GM21447 (cell line): ENCODE results near the gene MAGI2.
"Not testable (repeated sequence)": the region's sequence is repeated elsewhere in the genome, so short reads cannot be mapped to it uniquely, and the experiment has no call there.

Experiments
- ATAC-seq: cut with Tn5 transposase; IDR thresholded peaks from one replicate; pipeline ENCODE4 v1.9.1; 2021; ENCODE audit not compliant: unreplicated experiment

Gene MAGI2

GRCh38 chr7:78261739-78262138 lies 1191.7 kb downstream of the MAGI2 start:
- ATAC-seq = no peak

DNA sequence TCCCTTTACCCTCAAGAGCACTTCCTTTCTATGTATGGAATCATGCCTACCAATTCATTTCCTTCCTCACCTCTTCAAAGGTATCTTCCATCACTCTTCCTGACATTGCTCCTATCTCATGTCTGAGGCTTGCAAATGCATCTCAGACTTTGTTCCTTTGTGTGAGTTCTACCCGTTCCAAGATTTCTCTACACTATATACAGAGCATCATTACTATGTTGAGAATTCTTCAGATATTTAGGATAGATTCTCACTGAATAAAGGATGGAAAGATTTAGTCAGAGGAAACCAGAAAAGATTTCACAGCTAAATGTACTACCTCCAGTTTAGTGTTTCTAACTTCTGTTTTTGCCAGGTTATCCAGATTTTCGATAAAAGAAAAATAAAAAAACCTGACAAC lies 1192.2 kb downstream of the MAGI2 start:
- ATAC-seq = no peak

GRCh38 chr7:78260826-78261225 lies 1192.6 kb downstream of the MAGI2 start:
- no peak for ATAC-seq

- no peak for ATAC-seq
Measured at GRCh38 chr7:78254726-78255055, 1198.8 kb downstream of the MAGI2 start.

GRCh38 chr7:78253850-78254725 lies 1199.4 kb downstream of the MAGI2 start:
- ATAC-seq = no peak

GRCh38 chr7:78248867-78249266 lies 1204.6 kb downstream of the MAGI2 start:
- ATAC-seq = no peak

DNA sequence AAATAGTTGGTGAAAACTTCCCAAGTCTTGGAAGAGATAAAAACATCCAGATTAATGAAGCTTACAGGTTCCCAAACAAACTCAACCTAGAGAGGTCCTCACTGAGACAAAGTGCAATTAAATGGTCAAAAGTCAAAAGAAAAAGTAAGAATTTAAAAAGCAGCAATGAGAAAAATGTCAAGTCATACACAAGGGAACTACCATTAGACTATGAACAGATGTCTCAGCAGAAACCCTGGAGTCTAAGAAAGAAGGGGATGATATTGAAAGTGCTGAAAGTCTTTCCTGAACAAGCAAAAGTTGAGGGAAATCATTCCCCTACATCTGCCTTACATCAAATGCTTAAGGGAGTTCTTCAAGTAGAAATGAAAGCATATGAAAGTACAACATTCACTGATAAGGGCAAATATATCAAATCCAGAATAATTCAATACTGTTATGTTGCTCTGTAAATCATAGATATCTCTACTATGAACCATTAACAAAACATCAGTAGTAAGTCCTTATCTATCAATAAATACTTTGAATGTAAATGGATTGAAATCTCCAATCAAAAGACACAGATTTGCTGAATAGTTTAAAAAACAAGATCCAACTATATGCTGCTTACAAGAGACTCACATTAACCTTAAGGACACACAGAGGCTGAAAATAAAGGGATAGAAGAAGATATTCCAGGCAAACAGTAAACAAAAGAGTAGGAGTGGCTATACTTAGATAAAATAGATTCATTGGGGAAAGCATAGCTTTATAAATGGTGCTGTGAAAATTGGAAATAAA lies 1205.4 kb downstream of the MAGI2 start:
- no peak for ATAC-seq

DNA sequence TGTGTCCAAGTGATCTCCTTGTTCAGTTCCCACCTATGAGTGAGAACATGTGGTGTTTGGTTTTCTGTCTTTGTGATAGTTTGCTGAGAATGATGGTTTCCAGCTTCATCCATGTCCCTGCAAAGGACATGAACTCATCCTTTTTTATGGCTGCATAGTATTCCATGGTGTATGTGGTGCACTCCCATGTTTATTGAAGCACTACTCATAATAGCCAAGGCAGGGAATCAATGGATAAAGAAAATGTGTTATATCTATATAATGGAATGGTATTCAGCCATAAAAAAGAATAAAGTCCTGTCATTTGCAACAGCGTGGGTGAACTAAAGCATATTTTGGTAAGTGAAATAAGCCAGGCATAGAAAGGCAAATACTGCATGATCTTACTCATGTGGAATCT lies 1213.3 kb downstream of the MAGI2 start:
- not testable (repeated sequence) for ATAC-seq

GRCh38 chr7:78234634-78235033 lies 1218.8 kb downstream of the MAGI2 start:
- no peak for ATAC-seq

DNA sequence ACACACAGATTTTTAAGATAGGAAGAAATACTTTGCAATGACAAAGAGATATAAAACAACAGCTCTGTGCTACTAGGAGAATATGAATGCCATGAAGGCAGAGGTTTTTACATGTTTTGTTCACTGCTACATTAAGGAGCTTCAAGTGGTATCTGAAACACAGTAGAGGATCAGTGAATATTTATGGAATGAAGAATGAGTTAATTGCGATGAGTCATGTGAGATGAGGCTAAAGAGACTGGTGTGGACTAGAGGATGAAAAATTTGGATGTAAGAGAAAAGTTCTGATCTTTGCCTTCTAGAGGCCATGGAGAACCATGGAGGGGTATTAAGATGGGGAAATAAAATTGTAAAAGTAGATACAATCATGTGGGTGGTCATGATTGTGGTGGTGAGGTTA lies 1220.7 kb downstream of the MAGI2 start:
- ATAC-seq = no peak

DNA sequence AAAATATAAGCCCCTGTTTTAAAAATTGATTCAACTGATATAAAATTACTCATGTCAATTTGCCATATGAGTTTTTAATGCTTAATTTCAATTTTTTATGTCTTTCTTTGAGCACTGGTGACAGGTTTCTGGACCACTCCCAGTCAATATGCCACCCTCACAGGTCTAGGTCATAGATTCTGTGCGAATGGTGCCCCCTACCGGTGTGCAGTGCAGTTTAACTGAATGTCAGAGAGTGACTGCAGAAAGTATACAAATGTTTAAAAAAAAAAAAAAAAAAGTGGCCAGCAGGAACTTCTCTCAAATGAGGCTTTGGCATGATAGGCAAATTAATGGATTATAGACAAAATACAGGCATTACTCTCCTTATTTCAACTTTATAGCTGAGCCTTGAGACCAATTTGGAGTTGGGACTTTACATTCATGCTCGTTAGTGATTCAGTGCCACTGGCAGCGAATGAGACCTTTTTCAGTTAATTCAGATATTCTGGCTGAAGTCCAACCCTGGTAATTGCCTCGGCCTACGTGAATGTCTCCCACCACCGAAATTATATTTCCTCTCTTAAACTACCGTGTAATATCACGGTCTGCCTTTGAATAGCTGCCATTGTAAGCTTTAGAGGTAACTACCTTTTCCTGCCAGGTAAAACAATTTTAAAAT lies 1227.3 kb downstream of the MAGI2 start:
- ATAC-seq = no peak

- no peak for ATAC-seq
Measured at GRCh38 chr7:78225534-78225933, 1227.9 kb downstream of the MAGI2 start.

GRCh38 chr7:78224923-78225322 lies 1228.5 kb downstream of the MAGI2 start:
- ATAC-seq = no peak

DNA sequence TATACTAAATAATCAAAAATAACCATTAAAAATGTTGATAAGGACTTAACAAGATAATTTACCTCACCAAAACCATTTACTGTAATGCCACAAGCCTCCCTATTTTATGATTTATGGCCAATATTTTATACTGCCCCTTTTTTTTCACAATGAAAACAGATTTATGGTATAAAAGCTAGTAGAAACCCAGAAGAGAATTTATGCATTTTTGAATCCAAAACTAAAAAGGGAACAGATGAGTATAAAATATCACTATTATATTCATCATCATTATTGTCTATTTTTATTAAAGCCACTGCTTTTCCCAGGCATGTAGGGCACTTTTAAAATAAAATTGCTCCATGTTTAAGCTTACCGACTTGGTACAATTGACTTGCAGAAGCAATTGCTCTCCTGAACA lies 1229.9 kb downstream of the MAGI2 start:
- ATAC-seq = no peak

DNA sequence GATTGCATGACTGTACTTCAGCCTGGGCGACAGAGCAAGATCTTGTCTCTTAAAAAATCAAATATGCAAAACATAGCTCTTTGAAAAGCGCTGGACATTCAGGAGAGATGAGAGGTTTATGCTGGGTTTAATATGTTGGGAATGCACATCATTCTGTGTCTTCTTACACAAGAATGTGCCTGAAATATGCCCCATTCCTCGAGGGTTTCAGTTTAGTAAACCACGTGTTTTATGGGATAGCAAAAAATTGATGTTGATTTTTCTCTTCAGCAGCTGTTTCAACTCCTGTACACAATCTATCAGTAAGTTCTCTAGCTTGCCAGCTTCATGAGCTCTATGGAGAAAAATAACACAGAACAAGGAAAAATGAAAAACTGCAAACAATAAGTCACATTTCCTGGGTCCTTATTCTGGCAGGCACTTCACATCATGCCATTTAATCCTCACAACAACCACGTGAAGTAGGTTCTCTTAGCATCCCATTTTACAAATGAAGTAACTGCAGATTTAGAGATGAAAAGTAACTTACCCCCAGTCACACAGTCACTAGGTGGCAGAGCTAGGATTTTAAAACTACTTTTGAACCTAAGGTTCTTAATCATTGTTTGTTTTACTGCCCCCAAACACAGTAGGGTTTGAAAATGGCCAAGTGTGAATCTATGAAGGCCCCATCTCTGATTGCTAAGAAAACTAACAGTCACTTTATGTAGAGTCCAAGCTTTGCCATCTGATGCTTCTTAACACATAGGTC lies 1231.3 kb downstream of the MAGI2 start:
- no peak for ATAC-seq

GRCh38 chr7:78220754-78221153 lies 1232.7 kb downstream of the MAGI2 start:
- no peak for ATAC-seq

- ATAC-seq = no peak
Measured at GRCh38 chr7:78218876-78219275, 1234.6 kb downstream of the MAGI2 start.

DNA sequence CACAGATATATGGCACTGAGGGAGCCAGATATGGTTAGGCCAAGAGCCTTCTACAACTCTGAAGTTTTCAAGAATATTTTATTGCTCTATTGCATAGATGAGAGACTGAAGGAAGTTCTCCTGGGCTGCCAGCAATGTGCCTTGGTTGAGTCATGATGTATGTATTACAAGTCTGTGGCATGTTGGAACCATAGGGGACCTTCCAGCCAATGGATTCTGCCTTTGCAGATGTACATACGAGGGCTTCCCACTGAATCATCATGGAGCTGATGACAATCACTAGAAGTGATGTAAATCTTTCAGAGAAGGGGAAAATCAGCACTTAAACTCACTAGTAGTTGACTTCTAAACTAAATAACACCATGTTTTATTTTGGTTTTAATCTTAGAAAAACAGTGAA lies 1235.4 kb downstream of the MAGI2 start:
- ATAC-seq = no peak

DNA sequence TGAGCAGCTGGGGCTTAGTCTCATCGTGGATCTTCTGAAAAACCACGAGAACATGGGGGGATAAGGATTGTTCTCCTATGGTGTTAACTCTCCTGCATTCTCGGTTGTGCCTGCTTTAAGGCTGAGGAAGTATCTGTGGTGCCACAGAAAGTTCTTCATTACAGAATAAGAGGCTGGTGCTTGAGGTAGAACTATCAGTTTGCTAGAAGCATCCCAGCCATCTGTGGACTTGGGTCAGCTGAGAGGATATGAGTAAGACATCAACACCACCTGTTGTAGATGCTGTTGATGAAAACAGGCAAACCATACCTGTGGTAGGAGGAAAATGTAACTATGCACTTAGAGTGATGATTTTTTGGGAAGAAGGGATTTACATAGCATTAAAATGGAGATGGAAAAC lies 1238.3 kb downstream of the MAGI2 start:
- no peak for ATAC-seq

DNA sequence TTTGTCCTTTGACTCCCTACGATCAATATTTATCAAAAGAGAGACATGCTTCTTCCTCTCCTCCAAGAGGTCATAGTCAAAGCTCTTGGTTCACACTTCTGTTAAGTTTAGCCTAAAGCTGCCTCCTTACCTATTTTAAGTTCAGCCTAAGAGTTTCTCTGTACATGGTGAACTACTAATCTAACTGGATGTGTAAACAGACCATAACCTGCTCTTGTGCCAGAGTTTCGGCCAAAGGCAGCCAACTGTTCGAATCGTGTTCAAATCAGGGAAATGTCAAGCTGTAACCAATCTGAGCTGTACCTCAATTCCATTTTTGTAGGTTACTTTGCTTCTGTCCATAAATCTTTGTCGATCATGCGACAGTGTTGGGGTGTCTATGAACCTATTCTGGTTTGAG lies 1240.1 kb downstream of the MAGI2 start:
- ATAC-seq = no peak

DNA sequence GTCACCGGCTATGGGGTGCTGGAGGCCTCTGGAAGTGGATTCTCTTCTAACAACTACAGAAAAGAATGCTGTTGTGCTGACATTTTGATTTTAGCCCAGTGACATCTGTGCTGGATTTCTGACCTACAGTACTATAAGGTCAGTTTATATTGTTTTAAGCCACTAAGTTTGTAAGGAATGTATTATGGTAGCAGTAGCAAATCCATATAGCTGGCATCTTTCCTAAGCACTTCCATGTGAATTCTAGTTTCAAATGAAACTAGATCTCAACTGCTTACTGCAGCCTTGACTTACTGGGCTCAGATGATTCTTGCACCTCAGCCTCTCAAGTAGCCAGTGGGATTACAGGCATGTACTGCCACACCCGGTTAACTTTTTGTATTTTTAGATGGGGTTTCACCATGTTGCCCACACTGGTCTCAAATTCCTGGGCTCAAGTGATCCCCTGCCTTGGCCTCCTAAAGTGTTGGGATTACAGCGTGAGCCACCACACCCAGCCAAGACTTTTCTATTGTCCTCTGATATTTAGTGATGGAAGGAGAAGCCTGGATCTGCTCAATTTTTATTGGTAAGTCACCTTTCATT lies 1240.9 kb downstream of the MAGI2 start:
- ATAC-seq = no peak
